Stimulated activated CD8-positive, alpha-beta memory T cell treated with anti-CD3 and anti-CD28 coated beads, Interleukin-7, amount 100 ng/mL, for 1 hour (primary cell): ENCODE data around the gene NFE2.
A peak's percentile ranks its signal among the peaks of the same experiment; 100 is the strongest.

Source experiments
- DNase-seq, 2 donors: peaks; one replicate each; pipeline ENCODE4 v3.0.0-alpha.2; 2020; ENCODE audit warnings: low read depth in 2 of 2

NFE2 gene

GRCh38 chr12:54306925-54307741 is 6.3 kb upstream of the NFE2 start:
- DNase-seq: no peak

- no peak for DNase-seq
Observed at GRCh38 chr12:54304187-54304810, 3.5 kb upstream of the NFE2 start.

GRCh38 chr12:54303640-54304039 is 2.8 kb upstream of the NFE2 start:
- no peak for DNase-seq

GRCh38 chr12:54301428-54302048 is 723 bp upstream of the NFE2 start:
- no peak for DNase-seq

- no peak for DNase-seq
Observed at GRCh38 chr12:54300225-54300731, 537 bp downstream of the NFE2 start.

GRCh38 chr12:54299515-54300224 is 1.1 kb downstream of the NFE2 start:
- no peak for DNase-seq

GRCh38 chr12:54298904-54299303 is 1.9 kb downstream of the NFE2 start:
- DNase-seq: no peak

- no peak for DNase-seq
Observed at GRCh38 chr12:54296393-54297099, 4.3 kb downstream of the NFE2 start.

- no peak for DNase-seq
Observed at GRCh38 chr12:54294953-54295566, 5.8 kb downstream of the NFE2 start.

- peak in 1 of 2 donors; percentile 27 for DNase-seq
Observed at GRCh38 chr12:54294152-54294952, 6.5 kb downstream of the NFE2 start.

GRCh38 chr12:54292931-54293241 is 7.9 kb downstream of the NFE2 start:
- no peak for DNase-seq

GRCh38 chr12:54292083-54292930 is 8.5 kb downstream of the NFE2 start:
- DNase-seq: no peak

GRCh38 chr12:54287261-54288157 is 13.3 kb downstream of the NFE2 start:
- DNase-seq: no peak

GRCh38 chr12:54286042-54287030 is 14.5 kb downstream of the NFE2 start:
- no peak for DNase-seq

GRCh38 chr12:54285150-54286041 is 15.4 kb downstream of the NFE2 start:
- no peak for DNase-seq
